ENCODE data around the gene SEPTIN7. TPM values are rescaled to one million over a fixed set of nuclear protein-coding genes. Genes with fewer than 3 reads are reported as not detected.

Gene SEPTIN7
- total RNA-seq, 1 donor from 2014 or later, result 154 TPM

DNA sequence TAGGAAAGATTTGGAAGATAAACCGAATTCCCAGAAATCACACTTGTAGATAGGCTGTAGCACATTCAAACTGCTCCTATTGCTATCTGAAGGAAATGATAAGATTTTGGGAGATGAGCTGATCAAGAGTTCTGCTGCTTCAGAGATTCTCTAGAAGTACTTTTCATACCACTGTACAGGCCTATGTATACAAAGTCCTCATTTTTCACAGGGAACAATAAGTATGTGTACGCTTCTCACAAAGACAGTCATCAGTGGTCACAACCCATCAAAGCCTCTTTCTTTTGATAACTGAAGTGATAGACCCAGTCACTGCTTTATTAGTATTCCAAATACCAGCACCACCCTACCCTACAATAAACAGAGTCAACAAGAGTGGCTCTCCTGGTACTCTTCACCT is 15.6 kb upstream of the SEPTIN7 start:
- H3K4me3 ChIP-seq (ENCODE audit: low read depth, low read length), result no peak overlapping the region
- DNase-seq (ENCODE audit: low read depth), result no peak
- no peak for TF ChIP-seq CTCF (conservative IDR thresholded peaks at IDR 0.05; ENCODE audit: low read depth, low read length)

DNA sequence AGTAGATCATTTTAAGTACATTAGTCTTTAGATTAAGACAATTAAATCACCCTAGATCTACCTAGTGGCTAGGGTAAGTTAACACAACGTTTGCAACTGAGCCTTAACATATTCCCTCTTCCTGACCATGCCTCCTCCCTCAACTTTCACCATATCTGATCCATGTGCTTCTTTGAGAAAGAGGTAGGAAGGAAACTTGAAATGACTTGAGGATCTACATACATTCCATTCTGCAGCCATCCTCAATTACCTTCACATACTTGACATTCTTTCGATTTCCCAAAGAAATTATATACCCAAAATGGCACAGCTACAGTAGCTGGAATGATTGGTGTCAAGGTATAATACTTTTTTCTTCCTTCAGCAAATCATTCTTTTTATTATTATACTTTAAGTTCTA is 12.9 kb upstream of the SEPTIN7 start:
- H3K4me3 ChIP-seq (ENCODE audit: low read depth, low read length), result no peak overlapping the region
- no peak for DNase-seq (ENCODE audit: low read depth)
- no peak for TF ChIP-seq CTCF (conservative IDR thresholded peaks at IDR 0.05; ENCODE audit: low read depth, low read length)

GRCh38 chr7:35792472-35792871 is 8.4 kb upstream of the SEPTIN7 start:
- H3K4me3 ChIP-seq (ENCODE audit: low read depth, low read length), result no peak overlapping the region
- no peak for TF ChIP-seq CTCF (conservative IDR thresholded peaks at IDR 0.05; ENCODE audit: low read depth, low read length)
- DNase-seq (ENCODE audit: low read depth), result no peak

DNA sequence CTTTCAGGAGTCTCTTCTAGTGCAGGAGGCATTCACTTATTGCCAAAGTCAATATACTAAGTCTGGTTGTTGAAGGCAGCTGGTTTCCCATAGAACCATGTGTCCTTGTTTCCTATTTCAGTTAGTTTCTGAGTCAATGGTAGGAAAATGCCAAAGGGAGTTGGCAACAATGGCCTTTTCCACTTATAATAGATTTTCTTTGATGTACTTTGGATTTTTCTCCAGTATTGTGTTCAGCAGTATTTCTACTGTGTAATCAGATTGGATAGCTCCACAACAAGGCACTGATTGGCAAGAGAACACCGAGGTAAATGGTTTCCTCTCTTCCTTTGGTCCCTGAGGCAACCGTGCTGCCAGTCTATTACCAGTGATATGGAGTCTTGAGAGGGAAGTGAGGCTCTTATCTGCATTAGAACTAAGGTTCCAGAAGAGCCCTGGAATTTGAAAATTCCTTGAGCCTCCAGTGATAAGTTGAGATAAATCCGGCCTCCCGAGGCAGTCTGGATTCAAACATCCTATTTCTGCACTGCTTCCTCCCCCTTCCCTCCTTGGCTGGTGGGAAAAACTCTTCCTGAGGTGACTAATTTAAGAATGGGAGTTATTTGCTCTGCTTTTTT is 7.9 kb upstream of the SEPTIN7 start:
- TF ChIP-seq CTCF (conservative IDR thresholded peaks at IDR 0.05; ENCODE audit: low read depth, low read length), result no peak
- H3K4me3 ChIP-seq (ENCODE audit: low read depth, low read length), result no peak overlapping the region
- DNase-seq (ENCODE audit: low read depth), result no peak

- DNase-seq (ENCODE audit: low read depth), result no peak
- no peak for TF ChIP-seq CTCF (conservative IDR thresholded peaks at IDR 0.05; ENCODE audit: low read depth, low read length)
- no peak overlapping the region for H3K4me3 ChIP-seq (ENCODE audit: low read depth, low read length)
Measured at GRCh38 chr7:35797311-35797710, 3.5 kb upstream of the SEPTIN7 start.

- TF ChIP-seq CTCF (conservative IDR thresholded peaks at IDR 0.05; ENCODE audit: low read depth, low read length), result no peak
- DNase-seq (ENCODE audit: low read depth), result no peak
- peak overlapping the region; percentile 87 for H3K4me3 ChIP-seq (ENCODE audit: low read depth, low read length)
Measured at GRCh38 chr7:35799846-35800717, 775 bp upstream of the SEPTIN7 start.
